Glomerular endothelial cell (primary cell): ENCODE data around the gene TMC7. TPM values are rescaled to one million over a fixed set of nuclear protein-coding genes. Genes with fewer than 3 reads are reported as not detected.

ENCODE experiments used
- DNase-seq: peaks from one replicate; pipeline ENCODE4 v3.0.0-alpha.2; 2011; ENCODE audit warnings: low read depth, low spot score; ENCODE audit errors: extremely low read depth
- total RNA-seq: library from RNA; depleted of rRNA; stranded (reverse); fragments of >200 nt; gene quantifications from 2 replicates; pipeline ENCODE4 v1.2.3, GENCODE V29; 2015

TMC7 gene
- total RNA-seq, 1 donor from 2014 or later, result 2.7 TPM

DNA sequence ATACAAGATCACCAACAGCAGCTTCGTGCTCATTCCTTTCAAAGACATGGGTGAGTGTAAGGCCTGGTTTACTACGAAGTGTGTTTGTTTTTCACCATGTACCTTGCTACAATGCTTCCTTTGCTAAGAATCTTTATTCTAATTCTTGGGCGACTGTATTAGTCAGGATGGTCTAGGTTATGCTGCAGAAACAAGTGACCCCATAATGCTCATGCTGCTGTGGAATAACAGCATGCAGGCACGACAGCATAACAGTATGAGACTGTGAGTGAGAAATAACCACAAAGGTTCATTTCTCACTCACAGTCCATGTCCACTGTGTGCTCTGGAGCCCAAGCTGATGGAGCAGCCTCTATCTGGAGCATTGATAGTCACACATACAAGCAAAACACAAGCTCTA, 38.0 kb downstream of the TMC7 start:
- DNase-seq, result no peak

DNA sequence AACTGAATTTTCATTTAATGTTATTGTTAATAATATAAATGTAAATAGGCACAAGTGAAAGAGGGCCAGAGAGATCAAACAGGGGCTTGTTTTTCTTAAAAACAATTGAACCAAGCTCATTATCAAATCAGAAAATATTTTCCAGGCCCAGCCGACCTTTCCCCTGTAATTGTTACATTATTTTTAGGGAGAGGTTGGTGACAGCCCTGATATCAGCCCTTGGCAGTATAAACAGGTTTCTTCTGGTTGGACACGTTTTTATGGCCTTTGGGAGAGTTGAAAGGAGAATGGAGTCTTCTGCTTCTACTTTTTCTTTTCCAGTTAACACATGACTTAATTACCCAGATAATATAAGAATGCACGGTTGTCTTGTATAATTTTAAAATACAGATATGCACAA, 43.7 kb downstream of the TMC7 start:
- no peak for DNase-seq

DNA sequence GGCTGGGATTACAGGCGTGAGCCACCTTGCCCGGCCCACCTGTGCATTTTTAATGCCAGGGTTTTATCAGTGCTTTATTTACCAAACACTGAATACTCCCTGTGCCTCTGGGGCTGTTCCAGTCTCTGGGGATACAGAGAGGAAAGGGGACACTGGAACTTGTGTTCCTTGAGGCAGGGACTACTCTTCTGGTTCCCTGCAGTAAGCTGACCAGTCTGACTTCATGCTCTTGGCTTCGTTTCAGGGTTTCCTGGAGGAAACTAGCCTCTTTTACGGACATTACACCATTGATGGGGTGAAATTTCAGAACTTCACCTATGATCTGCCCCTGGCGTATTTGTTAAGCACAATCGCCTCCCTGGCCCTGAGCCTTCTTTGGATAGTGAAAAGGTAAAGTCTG, 46.2 kb downstream of the TMC7 start:
- no peak for DNase-seq

DNA sequence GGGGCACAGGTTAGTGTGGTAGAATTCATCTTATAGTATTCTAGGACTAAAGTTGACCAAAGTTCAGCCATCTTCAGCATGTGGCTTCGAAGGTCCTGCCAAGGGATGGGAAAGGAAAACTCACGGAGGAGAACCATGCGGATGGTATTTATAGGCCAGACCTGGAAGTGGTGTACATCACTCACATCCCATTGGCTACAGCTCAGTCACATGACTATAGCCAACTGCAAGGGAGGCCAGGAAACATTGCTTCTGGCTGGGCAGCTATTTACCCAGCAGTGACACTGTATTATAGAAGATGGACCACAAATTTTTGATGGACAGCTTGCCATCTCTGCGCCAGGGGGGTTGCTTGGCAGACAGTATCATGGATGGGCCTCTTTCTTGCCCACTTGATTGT, 48.0 kb downstream of the TMC7 start:
- DNase-seq, result no peak

DNA sequence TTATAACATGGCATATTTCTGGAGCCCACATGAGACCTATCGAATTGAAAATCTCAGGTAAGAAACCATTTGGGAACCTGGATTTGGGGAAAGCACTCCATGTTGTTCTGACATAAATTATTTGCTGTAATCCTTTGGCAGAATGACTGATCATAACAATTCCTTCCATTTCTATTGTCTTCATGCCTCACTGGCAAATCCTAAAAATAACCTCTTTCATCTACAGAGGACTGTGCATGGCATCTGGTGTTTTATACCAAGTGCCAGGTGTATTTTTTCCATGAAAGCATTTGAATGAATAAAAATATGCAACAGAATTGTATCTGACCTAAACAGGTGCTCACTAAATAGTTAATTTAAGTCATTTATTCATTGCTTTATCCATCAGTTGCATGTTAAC, 50.0 kb downstream of the TMC7 start:
- DNase-seq, result no peak

DNA sequence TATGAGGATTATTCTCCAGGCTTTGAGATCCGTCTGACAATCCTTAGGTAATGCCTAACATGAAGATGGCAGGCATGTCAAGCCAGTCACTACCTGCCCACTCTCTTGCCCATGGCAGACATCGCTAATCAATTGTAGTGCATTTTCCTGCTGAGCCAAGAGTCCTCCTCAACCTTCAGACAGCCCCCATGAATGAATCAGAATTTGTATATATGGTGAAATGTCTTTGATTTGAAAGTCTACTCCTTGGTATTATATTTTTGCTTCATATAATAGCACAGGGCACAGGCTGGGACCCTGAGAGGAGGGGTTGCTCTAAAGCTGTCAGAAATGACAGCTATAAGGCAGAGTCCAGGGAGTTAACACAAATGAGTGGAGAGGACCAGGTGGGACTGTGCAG, 56.7 kb downstream of the TMC7 start:
- no peak for DNase-seq

DNA sequence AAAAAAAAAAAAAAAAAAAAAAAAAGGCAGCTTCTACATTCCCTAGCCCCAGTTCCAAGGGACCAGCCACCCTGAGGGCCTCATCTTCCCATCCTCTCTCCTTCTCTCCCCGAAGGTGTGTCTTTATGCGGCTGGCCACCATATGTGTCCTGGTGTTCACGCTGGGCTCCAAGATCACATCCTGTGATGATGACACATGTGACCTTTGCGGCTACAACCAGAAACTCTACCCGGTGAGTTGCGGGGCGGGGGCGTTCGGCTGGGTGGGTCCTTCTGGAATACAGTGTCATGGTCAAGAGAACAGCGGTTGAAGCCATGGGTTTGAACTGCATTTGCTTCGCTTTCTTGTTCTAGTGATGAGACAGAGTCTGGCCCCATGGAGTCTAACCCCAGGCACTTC, 61.0 kb downstream of the TMC7 start:
- no peak for DNase-seq

DNA sequence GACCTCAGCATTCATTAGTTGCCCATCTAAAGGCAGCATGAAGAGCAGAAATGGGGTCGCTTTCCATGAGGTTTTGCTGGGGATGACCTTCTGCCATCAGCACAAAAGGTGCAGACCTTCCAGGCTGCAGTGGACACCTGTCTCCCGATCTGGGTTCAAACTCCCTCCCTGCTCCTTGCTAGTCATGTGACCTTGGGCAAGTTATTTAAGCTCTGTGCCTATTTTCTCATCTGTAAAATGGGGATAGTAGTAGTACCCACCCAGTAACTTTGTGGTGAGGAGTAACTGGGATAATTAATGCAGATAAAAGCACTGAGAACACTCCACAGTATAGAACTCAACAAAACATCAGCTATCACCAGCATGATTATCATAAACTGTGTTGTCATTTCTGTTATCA, 62.3 kb downstream of the TMC7 start:
- DNase-seq, result no peak

DNA sequence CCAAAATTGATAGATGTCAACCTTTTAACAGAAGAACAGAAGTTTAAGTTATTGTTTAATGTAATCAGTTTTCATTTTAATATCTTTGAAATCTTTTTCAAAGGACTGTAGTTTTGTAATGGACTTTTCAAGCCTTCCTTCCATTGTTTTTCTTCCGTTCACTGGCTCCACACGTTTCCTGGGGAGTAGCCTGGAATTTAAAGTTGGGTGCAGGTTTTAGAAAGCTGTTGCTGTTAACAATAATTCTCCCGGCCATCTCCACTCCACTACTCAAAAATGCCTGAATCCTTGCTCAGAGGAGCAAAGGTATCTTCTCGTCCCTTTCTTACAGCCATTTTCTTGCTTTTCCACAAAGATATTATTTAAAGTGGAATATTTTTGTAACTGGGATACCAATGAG, 79.0 kb downstream of the TMC7 start:
- DNase-seq, result no peak

DNA sequence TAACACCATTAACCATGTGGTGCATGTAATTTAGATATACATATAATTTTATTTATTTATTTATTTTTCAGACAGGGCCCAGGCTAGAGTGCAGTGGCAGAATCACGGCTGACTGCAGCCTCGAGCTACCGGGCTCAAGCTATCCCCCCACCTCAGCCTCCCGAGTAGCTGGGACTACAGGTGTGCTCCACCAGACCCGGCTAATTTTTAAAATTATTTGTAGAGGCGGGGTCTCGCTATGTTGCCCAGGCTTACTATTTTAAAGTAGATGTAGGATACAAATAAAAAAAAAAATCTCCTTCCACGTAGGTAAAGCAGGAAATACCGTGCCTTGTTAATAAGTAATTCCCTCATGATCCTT, 83.2 kb downstream of the TMC7 start:
- no peak for DNase-seq

DNA sequence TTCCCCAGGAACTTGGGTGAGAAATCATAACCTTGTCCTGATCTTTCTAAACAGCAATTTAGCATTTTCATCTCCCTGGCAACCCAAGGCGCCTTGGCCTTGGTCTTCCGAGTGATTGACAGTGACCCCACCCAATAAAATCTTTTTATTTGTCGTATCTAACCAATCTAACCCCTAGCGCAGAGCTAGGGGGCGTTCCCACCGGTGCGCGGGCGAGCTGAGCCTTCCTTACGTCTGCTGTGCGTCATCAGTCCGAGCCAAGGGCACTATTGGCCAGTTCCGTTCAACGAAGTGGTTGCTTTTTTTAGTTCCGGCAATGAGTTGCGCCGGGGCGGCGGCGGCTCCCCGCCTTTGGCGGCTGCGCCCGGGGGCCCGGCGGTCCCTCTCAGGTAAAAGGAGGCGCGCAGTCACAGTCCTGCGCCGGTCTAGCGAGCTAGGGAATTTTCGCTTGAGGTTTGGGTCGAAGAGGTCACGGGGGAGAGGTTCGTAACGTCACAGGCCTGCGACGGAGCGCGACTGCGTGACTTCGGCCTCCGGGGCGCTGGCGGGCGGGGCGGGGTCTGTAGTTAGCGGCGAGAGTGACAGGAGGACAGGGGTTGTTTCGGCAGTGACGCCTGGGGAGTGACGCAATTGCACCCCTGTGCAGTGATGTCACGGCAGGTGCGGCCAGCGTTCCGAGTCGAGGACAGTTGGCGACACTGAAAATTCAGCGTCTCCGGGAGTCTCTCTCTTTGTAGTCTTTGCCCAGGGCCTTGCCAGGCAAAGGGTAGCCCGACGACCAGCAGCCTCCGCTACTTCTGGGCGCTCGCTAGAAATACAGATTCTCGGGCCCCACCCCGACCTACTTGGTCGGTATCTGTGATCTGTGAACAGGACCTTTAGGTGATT, 83.9 kb downstream of the TMC7 start, which contains the start of gene COQ7:
Gene COQ7, plus strand, starts transcription at position 266 of the 888 bp plus-strand sequence. Its CDS starts 51 bp downstream, at position 317.
- DNase-seq, result peak; percentile 99

DNA sequence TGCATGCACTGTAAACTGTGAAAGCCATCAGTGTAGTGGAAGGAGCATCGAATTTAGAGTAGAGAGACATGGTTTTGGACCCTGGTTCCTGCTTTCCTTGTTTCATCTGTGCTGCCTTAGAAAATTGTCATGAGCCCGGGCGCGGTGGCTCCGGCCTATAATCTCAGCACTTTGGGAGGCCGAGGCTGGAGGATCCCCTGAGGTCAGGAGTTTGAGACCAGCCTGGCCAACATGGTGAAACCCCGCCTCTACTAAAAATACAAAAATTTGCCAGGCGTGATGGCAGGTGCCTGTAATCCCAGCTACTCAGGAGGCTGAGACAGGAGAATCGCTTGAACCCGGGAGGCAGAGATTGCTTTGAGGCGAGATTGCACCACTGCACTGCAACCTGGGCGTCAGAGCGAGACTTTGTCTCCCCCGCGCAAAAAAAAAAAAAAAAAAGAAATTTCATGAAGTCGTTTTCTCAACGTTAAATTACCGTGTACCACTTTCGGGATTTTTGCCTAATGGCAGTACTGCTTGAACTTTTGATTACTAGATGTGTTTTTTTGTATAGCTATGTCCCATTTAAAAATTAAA, 84.6 kb downstream of the TMC7 start:
- DNase-seq, result no peak

DNA sequence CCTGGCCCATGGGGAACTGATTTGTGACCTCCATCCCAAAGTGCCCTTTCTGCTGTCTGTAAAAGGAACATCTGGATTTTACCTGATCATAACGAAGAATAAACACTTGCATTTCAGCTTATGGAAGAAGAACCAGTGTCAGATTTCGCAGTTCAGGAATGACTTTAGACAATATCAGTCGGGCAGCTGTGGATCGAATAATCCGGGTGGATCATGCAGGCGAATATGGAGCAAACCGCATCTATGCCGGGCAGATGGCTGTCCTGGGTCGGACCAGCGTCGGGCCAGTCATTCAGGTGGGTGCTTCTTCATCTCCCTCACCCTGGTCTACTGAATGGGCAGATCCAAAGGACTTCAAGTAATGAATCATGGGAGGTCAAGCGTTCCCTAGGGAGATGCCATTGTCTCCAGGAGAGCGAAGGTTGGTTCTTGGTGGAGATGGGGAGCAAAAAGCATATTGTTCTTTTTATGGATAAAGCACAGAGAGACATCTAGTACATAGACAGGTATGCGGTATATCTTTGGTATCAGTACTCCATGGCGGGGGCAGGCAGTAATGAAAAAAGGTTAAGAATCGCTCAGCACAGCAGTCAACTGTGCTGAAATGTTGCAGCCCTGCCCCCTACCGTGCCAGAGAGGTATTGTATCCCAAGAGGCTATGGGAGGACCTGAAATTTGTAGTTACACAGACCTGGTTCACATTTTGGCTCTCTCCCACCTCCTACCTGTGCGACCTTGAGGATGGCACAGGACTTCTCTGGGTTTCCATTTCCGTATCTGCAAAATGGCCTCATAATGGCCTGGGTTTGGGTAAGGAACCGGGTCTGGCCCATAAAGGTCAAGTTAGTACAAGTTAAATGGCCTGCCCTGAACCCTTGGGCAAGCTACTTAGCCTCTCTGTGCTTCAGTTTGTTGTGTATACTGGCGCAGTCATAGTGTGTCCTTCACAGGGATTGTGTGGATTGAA, 88.4 kb downstream of the TMC7 start:
- DNase-seq, result no peak

DNA sequence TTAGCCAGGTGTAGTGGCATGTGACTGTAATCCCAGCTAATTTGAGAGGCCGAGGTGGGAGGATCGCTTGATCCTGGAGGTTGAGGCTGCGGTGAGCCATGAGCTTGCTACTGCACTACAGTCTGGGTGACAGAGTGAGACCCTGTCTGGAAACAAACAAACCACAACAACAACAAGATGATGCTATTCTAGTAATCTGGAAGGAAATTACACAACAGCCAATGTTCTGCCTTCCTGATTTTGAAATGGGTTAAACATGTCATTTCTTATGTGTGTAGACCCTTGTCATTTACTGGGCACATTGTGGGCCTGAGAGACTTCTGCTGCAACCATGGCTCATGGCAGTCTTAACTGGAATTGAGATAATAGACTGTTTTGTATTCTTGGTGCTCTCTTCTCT, 89.6 kb downstream of the TMC7 start:
- DNase-seq, result no peak

DNA sequence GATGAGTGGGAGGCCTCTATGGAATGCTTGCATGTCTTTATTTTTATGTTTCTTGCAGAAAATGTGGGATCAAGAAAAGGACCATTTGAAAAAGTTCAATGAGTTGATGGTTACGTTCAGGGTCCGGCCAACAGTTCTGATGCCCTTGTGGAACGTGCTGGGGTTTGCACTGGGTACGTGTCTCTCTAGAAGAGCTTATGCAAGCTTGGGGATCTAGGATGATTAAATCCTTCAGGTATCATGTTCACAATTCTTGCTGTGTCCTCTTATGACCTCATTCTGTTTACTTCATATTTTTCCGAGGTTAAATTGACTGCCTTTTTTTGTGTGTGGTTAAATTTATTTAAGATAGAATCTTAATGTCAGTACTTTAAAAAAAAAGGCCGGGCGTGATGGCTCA, 90.1 kb downstream of the TMC7 start:
- no peak for DNase-seq

DNA sequence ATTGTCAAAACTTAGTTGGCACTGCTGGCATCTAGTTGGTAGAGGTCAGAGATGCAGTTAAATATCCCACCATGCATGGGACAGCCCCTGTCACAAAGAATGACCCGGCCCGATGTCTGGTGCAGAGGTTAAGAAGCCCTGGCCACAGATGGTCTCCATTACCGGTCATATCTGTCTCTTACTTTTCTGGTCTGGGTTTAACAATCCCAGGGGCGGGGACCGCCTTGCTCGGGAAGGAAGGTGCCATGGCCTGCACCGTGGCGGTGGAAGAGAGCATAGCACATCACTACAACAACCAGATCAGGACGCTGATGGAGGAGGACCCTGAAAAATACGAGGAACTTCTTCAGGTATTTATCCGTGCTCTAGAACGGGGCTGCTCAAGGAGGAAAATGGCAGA, 91.8 kb downstream of the TMC7 start:
- DNase-seq, result no peak

DNA sequence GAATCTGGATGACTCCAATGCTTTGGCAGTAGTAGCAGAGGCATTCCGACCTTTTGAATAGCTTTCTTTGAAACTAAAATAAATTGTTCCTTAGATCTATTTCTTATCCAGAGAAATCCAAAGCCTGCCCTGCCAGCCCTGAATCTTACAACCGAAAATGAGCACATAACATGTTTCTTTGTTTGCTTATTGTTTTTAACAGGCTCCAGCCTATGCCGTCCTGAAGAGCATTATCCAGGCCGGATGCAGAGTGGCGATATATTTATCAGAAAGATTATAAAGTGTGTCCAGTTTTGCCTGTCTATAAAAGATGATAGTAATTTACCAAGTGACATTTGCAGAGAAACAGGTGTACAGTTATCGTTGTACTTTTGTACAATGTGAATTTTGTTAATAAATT, 94.1 kb downstream of the TMC7 start:
- DNase-seq, result no peak

DNA sequence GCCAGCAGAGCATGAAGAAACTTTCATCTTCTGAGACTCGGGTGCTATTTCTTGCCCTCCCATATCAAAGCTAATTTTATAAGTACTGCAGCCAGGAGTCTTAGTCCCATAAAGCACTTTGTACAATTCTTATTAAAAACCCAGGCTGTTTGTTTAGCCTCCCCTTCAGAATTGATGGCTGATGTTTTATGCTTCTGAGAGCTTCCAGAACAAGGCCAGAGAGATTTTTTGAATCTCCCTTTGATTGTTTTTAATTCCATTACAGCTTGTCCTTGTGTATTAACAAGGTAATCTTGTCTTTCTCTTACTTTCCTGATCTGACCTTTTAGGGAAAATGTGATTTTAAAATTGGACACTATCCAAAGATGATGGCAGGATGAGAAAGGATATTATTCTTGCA, 99.9 kb downstream of the TMC7 start:
- DNase-seq, result no peak

DNA sequence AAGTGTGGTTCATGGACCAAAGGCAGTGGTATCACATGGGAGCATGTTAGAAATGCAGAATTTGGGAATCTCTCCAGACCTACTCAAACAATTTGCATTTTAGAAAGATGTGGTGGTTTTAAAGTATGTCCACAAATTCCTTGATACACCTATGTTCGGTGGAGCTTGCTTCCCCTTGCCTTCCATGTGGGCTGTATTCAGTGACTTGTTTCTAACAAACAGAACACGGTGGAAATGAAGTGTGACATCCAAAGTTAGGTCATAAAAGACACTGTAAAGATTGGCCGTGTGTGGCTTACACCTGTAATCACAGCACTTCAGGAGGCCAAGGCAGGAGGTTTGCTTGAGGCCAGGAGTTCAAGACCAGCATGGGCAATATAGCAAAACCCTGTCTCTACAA, 100.4 kb downstream of the TMC7 start:
- no peak for DNase-seq

DNA sequence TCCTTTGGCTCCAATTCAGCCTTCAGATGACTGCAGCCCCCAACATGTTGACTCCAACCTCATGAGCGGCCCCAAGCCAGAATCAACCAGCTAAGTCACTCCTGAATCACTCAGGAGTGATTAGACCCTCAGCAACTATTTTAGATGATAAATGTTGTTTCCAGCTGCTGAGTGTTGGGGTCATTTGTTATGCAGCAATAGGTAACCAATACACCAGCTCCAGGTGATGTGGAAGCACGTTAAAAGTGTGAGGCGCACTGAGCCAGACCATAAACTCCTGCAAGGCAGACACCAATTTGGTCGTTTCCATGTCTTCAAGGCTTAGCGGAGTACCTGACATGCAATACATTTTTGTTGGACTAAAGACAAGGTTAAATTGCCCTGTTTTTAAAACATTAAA, 101.1 kb downstream of the TMC7 start:
- no peak for DNase-seq

DNA sequence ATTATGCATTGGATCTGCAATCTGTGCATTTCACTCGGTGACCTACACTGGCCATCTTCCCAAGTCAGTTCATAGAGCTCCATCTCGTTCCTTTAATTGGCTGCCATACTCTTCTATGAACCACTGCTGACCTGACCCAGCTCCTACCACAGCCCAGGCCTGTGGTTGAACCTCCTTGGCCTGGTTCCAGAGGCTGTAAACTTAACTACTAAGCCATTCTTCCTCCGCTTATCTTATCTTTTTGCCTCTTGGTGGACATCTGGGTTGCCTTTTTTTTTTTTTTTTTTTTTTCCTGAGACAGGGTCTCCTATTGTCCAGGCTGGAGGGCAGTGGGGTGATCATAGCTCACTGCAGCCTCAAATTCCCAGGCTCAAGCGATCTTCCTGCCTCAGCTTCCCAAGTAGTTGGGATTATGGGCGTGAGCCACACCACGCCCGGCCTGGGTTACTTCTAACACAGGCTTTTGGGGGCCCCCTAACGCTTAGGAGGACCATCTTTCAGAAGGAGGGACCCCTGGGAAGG, 102.0 kb downstream of the TMC7 start:
- no peak for DNase-seq
